Measurements from ENCODE around the gene PDE11A. TPM values are rescaled to one million over a fixed set of nuclear protein-coding genes. Genes with fewer than 3 reads are reported as not detected.

The PDE11A gene
- total RNA-seq, 1 experiment from 2014 or later, result 0.13 TPM

- Histone ChIP-seq H4K91ac (ENCODE audit: insufficient read length, low read depth, low read length) (no peak overlapping the region), H2BK15ac (ENCODE audit: low read depth, low read length) (no peak overlapping the region), H3K4me2 (ENCODE audit: insufficient read depth, insufficient read length, low read length) (no peak overlapping the region), H3K4me1 (ENCODE audit: insufficient read depth, low read length) (no peaks in the 10 kb centered on the region), H2AFZ (ENCODE audit: low read length) (no peak overlapping the region), H4K20me1 (ENCODE audit: control insufficient read depth, insufficient read depth, insufficient read length) (no peaks in the 10 kb centered on the region), H3K14ac (ENCODE audit: insufficient read depth, low read length) (no peak overlapping the region), H4K5ac (ENCODE audit: insufficient read length, low read depth, low read length) (no peak overlapping the region), H3K23me2 (ENCODE audit: insufficient read length, low read depth, low read length, poor library complexity, severe bottlenecking) (no peaks in the 10 kb centered on the region), H3K79me1 (ENCODE audit: insufficient read depth, low read depth, low read length, poor library complexity, severe bottlenecking) (no peaks in the 10 kb centered on the region), H2AK5ac (ENCODE audit: insufficient read length, low read length) (no peak overlapping the region), H2BK12ac (ENCODE audit: insufficient read length, low read depth, low read length) (no peak overlapping the region), H2BK5ac (ENCODE audit: insufficient read length, low read length) (no peak overlapping the region), H3T11ph (ENCODE audit: low read length) (no peak overlapping the region), H3K56ac (ENCODE audit: insufficient read length, low read depth, low read length) (no peak overlapping the region), H2BK20ac (ENCODE audit: low read depth, low read length, poor library complexity, severe bottlenecking) (no peak overlapping the region), H3K27me3 (ENCODE audit: insufficient read depth, low read length) (peaks cover 2% of the 10 kb centered on the region; the same call in 1 of the 2 replicates), H3K23ac (ENCODE audit: insufficient read length, low read depth, low read length) (no peak overlapping the region), H3K9me3 (ENCODE audit: control insufficient read depth, low read depth, low read length) (no peaks in the 10 kb centered on the region), H3K27ac (ENCODE audit: insufficient read length, low read depth, low read length) (no peak overlapping the region), H4K8ac (replicated peaks; ENCODE audit: insufficient read length, low read depth, low read length) (no peak overlapping the region), H3K4ac (ENCODE audit: low read depth, low read length) (no peak overlapping the region), H2BK120ac (ENCODE audit: low read depth, low read length, poor library complexity, severe bottlenecking) (no peak overlapping the region), H3K18ac (ENCODE audit: insufficient read length, low read depth, low read length) (no peak overlapping the region), H3K79me2 (ENCODE audit: insufficient read depth, low read length) (no peaks in the 10 kb centered on the region), H3K9ac (ENCODE audit: extremely low read depth, insufficient read length, low read length) (no peak overlapping the region)
- Mint-ChIP-seq H3K27ac (no peak overlapping the region), H3K27me3 (ENCODE audit: low read depth) (peaks cover 76% of the 10 kb centered on the region), H3K4me1 (peaks cover 7 to 12% of the 10 kb centered on the region in 2 experiments), H3K9me3 (no peaks in the 10 kb centered on the region), H3K36me3 (ENCODE audit: insufficient read depth in 1 of 3, low read depth in 3 of 3) (no peaks in the 10 kb centered on the region), H3K4me3 (no peak overlapping the region)
- DNase-seq, result no peak
- no CpG with 5 or more reads among the region's 2 CpGs for WGBS (ENCODE audit: extremely low coverage, insufficient read length, low lambda C conversion rate)
- TF ChIP-seq CTCF (conservative IDR thresholded peaks at IDR 0.05), result no peak
Measured at GRCh38 chr2:177665948-177666347, 406.6 kb downstream of the PDE11A start.
